ENCODE results near the gene MSH3.
"Not testable (repeated sequence)": the region's sequence is repeated elsewhere in the genome, so short reads cannot be mapped to it uniquely, and the experiment has no call there.

The MSH3 gene

DNA sequence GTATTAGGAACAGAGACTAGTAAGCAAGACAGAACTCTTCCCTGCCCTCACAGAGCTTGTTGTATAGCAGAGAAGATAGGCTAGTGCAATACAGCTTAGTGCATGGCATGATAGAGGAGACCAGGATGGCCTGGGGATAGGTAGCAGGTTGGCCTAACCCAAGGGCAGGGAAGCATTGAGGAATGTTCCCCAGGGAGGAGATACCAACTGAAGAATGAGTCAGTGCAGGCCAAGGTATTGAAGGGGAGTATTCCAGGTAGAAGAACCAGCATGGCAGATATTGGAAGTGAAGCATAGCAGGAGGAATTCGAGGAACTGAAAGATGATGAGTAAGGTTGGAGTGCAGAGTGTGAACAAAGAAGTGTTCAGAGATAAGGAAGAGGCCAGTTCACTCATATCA lies 138.9 kb downstream of the MSH3 start:
- no peak for DNase-seq
- no peak overlapping the region for H3K4me3 Mint-ChIP-seq
- CTCF ChIA-PET: interaction anchor here (0.5 to 0.6 kb wide), 2 partner anchors 68 to 163 kb away, joined by 3 read pairs; no protein-coding TSS in a partner anchor
- H3K9me3 Mint-ChIP-seq: no peaks in the 10 kb centered on the region
- no peak overlapping the region for H3K27ac Mint-ChIP-seq
- no peaks in the 10 kb centered on the region for H3K4me1 Mint-ChIP-seq
- H3K27me3 Mint-ChIP-seq: no peaks in the 10 kb centered on the region
- H3K36me3 Mint-ChIP-seq: peaks cover 9% of the 10 kb centered on the region

GRCh38 chr5:80796846-80797245 lies 142.4 kb downstream of the MSH3 start:
- no peak overlapping the region for H3K27ac Mint-ChIP-seq

GRCh38 chr5:80797428-80798024 lies 143.1 kb downstream of the MSH3 start:
- CTCF ChIA-PET: no interaction called here
- no peak overlapping the region for H3K4me3 Mint-ChIP-seq
- no peaks in the 10 kb centered on the region for H3K9me3 Mint-ChIP-seq
- H3K36me3 Mint-ChIP-seq: peaks cover 18% of the 10 kb centered on the region
- no peak overlapping the region for H3K27ac Mint-ChIP-seq
- H3K4me1 Mint-ChIP-seq: no peaks in the 10 kb centered on the region
- no peak for DNase-seq
- no peaks in the 10 kb centered on the region for H3K27me3 Mint-ChIP-seq

More at GRCh38 chr5:80796846-80797245, 142.4 kb downstream of the MSH3 start:
- no peak for DNase-seq
- Mint-ChIP-seq H3K36me3 (peaks cover 18% of the 10 kb centered on the region), H3K4me1 (no peaks in the 10 kb centered on the region), H3K27me3 (no peaks in the 10 kb centered on the region), H3K4me3 (no peak overlapping the region), H3K9me3 (no peaks in the 10 kb centered on the region)
- CTCF ChIA-PET: no interaction called here

- no peak overlapping the region for H3K4me3 Mint-ChIP-seq
- H3K9me3 Mint-ChIP-seq: no peaks in the 10 kb centered on the region
- no peaks in the 10 kb centered on the region for H3K4me1 Mint-ChIP-seq
- DNase-seq: no peak
- no peak overlapping the region for H3K27ac Mint-ChIP-seq
- H3K27me3 Mint-ChIP-seq: no peaks in the 10 kb centered on the region
- H3K36me3 Mint-ChIP-seq: peaks cover 22% of the 10 kb centered on the region
- CTCF ChIA-PET: no interaction called here
Measured at GRCh38 chr5:80798166-80798565, 143.7 kb downstream of the MSH3 start.

- Mint-ChIP-seq H3K27ac (no peak overlapping the region), H3K4me1 (no peaks in the 10 kb centered on the region), H3K27me3 (no peaks in the 10 kb centered on the region), H3K9me3 (no peaks in the 10 kb centered on the region), H3K36me3 (peaks cover 27% of the 10 kb centered on the region), H3K4me3 (no peak overlapping the region)
- CTCF ChIA-PET: no interaction called here
- DNase-seq: no peak
Measured at GRCh38 chr5:80798633-80799032, 144.2 kb downstream of the MSH3 start.

DNA sequence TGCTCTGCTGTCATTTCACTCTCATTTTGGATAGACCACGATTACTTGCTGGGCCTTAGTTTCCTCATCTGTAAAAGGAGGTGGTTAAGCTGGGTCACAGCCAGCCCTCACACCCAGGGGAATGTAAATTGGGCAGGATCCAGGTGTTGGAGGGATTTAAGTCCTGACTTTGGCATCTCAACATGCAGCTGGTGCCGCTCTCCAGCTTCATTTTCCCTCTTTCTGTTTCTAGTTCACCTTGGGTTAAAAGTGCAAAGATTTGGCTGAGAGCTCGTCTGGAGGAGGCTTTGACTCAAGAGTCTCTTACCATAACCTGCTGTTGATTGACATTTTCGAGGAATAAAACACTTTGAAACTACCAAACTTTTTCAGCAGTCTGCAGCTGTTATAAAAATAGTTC lies 144.6 kb downstream of the MSH3 start:
- CTCF ChIA-PET: no interaction called here
- Mint-ChIP-seq H3K4me1 (no peaks in the 10 kb centered on the region), H3K27me3 (no peaks in the 10 kb centered on the region), H3K36me3 (peaks cover 27% of the 10 kb centered on the region), H3K4me3 (no peak overlapping the region), H3K27ac (no peak overlapping the region), H3K9me3 (no peaks in the 10 kb centered on the region)
- no peak for DNase-seq

DNA sequence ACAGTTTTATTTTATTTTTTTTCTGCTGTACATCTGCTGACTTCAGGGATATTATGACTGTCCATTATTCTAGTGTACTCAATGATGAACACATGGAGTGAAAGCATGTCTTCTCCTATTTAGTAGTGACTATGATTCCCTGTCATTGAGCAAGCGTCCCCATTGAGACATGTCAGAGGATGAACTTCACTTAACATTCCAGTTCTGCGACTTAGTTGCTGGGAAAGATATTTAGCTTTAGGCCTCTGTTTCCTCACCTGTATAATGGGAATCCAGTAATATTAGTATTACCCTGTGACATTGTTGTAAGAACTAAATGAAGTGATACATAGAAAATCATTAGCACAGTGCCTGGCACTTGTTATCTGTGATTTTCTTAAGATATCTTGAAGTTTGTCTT lies 145.1 kb downstream of the MSH3 start:
- H3K36me3 Mint-ChIP-seq: peaks cover 30% of the 10 kb centered on the region
- H3K4me1 Mint-ChIP-seq: no peaks in the 10 kb centered on the region
- H3K27ac Mint-ChIP-seq: no peak overlapping the region
- H3K4me3 Mint-ChIP-seq: no peak overlapping the region
- H3K27me3 Mint-ChIP-seq: no peaks in the 10 kb centered on the region
- no peak for DNase-seq
- no peaks in the 10 kb centered on the region for H3K9me3 Mint-ChIP-seq
- CTCF ChIA-PET: no interaction called here

- CTCF ChIA-PET: no interaction called here
- Mint-ChIP-seq H3K36me3 (peaks cover 30% of the 10 kb centered on the region), H3K9me3 (no peaks in the 10 kb centered on the region), H3K4me1 (peaks cover 8% of the 10 kb centered on the region), H3K27me3 (no peaks in the 10 kb centered on the region), H3K27ac (no peak overlapping the region), H3K4me3 (no peak overlapping the region)
- DNase-seq: no peak
Measured at GRCh38 chr5:80804332-80804731, 149.9 kb downstream of the MSH3 start.

DNA sequence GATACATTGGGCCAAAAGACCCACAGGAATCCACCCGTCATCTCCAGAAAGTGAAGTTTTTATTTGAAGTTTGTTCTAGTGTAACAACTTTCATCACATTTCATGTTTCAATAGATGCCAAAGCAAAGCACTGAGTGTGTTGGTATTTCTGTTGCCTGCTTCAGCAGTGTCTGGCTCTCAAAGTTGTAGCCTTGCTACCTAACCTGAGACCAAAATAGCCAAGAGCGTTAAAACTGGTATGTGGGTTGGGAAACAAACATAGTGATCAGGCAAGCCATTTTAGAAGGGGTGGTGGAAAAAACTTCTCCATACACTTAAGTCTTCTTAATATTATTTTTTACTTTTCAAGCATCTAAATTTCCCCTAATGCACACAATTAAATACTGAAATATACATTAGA lies 150.6 kb downstream of the MSH3 start:
- peaks cover 8% of the 10 kb centered on the region for H3K4me1 Mint-ChIP-seq
- H3K27ac Mint-ChIP-seq: no peak overlapping the region
- peaks cover 27% of the 10 kb centered on the region for H3K36me3 Mint-ChIP-seq
- DNase-seq: no peak
- no peaks in the 10 kb centered on the region for H3K9me3 Mint-ChIP-seq
- H3K4me3 Mint-ChIP-seq: no peak overlapping the region
- CTCF ChIA-PET: no interaction called here
- H3K27me3 Mint-ChIP-seq: no peaks in the 10 kb centered on the region

DNA sequence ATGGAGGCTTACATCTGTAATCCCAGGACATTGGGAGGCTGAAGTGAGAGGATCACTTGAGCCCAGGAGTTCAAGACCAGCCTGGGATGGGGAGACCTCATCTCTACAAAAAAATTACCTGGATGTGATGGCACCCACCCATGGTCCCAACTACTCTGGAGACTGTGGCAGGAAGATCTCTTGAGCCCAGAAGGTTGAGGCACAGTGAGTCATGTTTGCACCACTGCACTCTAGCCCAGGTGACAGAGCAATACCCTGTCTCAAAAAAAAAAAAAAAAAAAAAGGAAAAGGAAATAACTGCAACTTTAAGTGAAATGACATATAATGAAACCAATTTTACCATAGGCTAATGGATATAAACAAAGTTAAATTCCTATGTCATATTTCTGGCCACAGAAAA lies 152.5 kb downstream of the MSH3 start:
- H3K9me3 Mint-ChIP-seq: no peaks in the 10 kb centered on the region
- CTCF ChIA-PET: no interaction called here
- H3K4me3 Mint-ChIP-seq: no peak overlapping the region
- H3K4me1 Mint-ChIP-seq: peaks cover 8% of the 10 kb centered on the region
- peaks cover 19% of the 10 kb centered on the region for H3K36me3 Mint-ChIP-seq
- H3K27me3 Mint-ChIP-seq: no peaks in the 10 kb centered on the region
- no peak for DNase-seq
- H3K27ac Mint-ChIP-seq: no peak overlapping the region

- Mint-ChIP-seq H3K4me1 (peaks cover 8% of the 10 kb centered on the region), H3K36me3 (peaks cover 16% of the 10 kb centered on the region), H3K4me3 (no peak overlapping the region), H3K27me3 (no peaks in the 10 kb centered on the region), H3K27ac (no peak overlapping the region), H3K9me3 (no peaks in the 10 kb centered on the region)
- CTCF ChIA-PET: no interaction called here
- no peak for DNase-seq
Measured at GRCh38 chr5:80809451-80809850, 155.0 kb downstream of the MSH3 start.

DNA sequence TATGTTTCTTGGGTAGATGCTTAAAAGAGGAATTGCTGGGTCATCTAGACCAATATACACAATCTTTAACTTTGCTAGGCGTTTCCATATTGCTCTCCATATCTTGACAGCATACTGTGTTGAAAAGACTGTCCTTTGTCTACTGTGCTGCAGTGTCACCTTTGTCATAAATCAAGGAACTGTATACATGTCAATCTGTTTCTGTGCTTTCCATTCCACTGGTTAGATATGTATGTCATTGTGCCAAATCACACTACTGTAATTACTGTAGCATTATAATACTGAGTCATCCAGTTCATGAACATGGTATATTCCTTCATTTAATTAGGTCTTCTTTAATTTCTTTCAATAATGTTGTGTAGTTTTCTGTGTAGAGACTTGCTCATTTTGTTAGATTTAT lies 156.0 kb downstream of the MSH3 start:
- Mint-ChIP-seq H3K27ac (no peak overlapping the region), H3K36me3 (peaks cover 20% of the 10 kb centered on the region), H3K4me1 (peaks cover 8% of the 10 kb centered on the region), H3K4me3 (no peak overlapping the region), H3K27me3 (no peaks in the 10 kb centered on the region), H3K9me3 (no peaks in the 10 kb centered on the region)
- DNase-seq: no peak
- CTCF ChIA-PET: no interaction called here

GRCh38 chr5:80816590-80816989 lies 162.1 kb downstream of the MSH3 start:
- H3K36me3 Mint-ChIP-seq: peaks cover 38% of the 10 kb centered on the region
- no peak for DNase-seq
- H3K4me1 Mint-ChIP-seq: no peaks in the 10 kb centered on the region
- peaks cover 3% of the 10 kb centered on the region for H3K9me3 Mint-ChIP-seq
- no peak overlapping the region for H3K4me3 Mint-ChIP-seq
- CTCF ChIA-PET: no interaction called here
- H3K27me3 Mint-ChIP-seq: no peaks in the 10 kb centered on the region
- no peak overlapping the region for H3K27ac Mint-ChIP-seq

DNA sequence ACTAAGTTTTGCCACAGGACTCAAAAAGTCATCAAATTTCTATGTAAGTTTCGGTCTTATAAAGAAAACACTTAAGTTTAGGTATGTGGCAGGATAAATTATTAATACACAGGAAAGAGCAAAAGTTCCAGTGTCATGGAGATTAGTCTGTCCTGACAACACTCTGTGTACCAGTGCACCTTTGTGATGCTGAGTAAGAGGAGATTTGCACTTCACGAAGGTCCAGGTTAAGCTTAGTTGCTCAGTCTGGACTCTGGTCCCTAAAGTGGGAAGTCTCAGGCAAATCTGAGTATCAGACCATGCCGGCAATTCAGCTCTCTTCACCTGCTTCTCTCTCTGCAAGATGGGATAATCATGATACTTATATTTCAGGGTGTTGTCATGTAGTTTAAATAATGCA lies 166.2 kb downstream of the MSH3 start:
- no peak for DNase-seq
- CTCF ChIA-PET: no interaction called here
- H3K27ac Mint-ChIP-seq: no peak overlapping the region
- H3K4me3 Mint-ChIP-seq: no peak overlapping the region
- H3K27me3 Mint-ChIP-seq: no peaks in the 10 kb centered on the region
- H3K9me3 Mint-ChIP-seq: peaks cover 13% of the 10 kb centered on the region
- H3K4me1 Mint-ChIP-seq: no peaks in the 10 kb centered on the region
- H3K36me3 Mint-ChIP-seq: peaks cover 43% of the 10 kb centered on the region

DNA sequence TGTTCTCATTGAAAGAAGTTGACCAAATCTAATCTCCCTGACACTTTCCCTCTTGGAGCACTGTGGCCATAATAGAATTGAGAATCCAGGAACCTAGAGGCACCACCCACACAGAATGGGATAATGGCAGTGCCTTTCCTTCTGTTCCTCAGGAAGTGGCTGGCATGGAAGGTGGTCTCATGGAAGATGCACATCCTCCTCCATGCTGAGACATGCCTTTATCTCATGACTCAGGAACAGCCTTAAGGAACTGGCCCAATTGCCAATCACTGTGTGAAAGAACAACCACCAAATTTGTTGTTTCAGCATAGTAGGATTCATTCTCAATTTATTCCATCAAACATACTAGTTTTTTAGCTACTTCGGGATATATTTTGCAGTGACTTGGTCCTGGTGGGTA lies 168.2 kb downstream of the MSH3 start:
- no peak overlapping the region for H3K27ac Mint-ChIP-seq
- H3K4me1 Mint-ChIP-seq: no peaks in the 10 kb centered on the region
- CTCF ChIA-PET: no interaction called here
- H3K9me3 Mint-ChIP-seq: peaks cover 10% of the 10 kb centered on the region
- H3K27me3 Mint-ChIP-seq: no peaks in the 10 kb centered on the region
- peaks cover 41% of the 10 kb centered on the region for H3K36me3 Mint-ChIP-seq
- H3K4me3 Mint-ChIP-seq: no peak overlapping the region
- no peak for DNase-seq

DNA sequence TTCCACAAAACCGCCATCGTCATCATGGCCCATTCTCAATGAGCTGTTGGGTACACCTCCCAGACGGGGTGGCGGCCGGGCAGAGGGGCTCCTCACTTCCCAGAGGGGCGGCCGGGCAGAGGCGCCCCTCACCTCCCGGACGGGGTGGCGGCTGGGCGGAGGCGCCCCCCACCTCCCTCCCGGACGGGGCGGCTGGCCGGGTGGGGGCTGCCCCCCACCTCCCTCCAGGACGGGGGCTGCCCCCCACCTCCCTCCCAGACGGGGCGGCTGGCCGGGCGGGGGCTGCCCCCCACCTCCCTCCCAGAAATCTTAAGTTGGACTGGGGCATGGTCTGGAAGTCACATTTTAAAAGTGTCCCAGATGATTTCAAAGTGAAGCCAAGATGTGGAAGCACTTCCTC lies 169.7 kb downstream of the MSH3 start:
- CTCF ChIA-PET, H3K27me3 Mint-ChIP-seq, H3K4me3 Mint-ChIP-seq, H3K27ac Mint-ChIP-seq, H3K4me1 Mint-ChIP-seq, DNase-seq: not testable (repeated sequence)
- Mint-ChIP-seq H3K9me3 (peaks cover 22% of the 10 kb centered on the region), H3K36me3 (peaks cover 55% of the 10 kb centered on the region)

All from activated naive CD4-positive, alpha-beta T cell treated with anti-CD3 and anti-CD28 coated beads, Interleukin-2, amount 10 ng/mL, durations not matched to agents 7 days and 5 days (primary cell).